ENCODE results near the gene RECK. TPM values are rescaled to one million over a fixed set of nuclear protein-coding genes. Genes with fewer than 3 reads are reported as not detected.

The RECK gene
- total RNA-seq, 1 experiment from 2014 or later = 10.3 TPM

DNA sequence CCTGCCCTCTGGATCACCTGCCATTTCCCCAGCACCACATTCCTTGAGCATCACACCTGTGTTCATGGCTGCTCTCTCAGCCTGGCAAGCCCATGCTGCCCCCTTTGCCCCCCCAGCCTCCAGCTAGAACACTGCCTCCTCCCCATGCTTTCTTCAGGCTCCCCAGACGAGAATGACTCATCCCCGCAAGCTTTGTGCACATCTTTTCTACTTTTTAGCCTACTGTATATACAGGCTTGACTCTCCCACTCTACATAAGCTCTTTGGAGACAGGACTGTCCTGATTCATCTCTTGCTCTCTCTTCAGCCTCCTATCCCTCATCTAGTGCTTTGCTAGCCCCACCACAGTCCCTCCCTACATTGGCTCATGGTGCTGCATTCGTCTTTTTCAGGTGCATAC lies 79.9 kb downstream of the RECK start:
- no peaks in the 10 kb centered on the region for H3K4me1 ChIP-seq (ENCODE audit: insufficient read depth, low read length)
- Mint-ChIP-seq H3K4me3 (no peak overlapping the region), H3K9me3 (no peaks in the 10 kb centered on the region), H3K27me3 (ENCODE audit: low read depth) (no peaks in the 10 kb centered on the region; the same call in 1 of the 2 replicates), H3K27ac (peak overlapping the region in 1 of 3 experiments; percentile 54; a peak in 1 of 7 replicates), H3K36me3 (ENCODE audit: insufficient read depth in 1 of 3, low read depth in 3 of 3) (peaks cover 0 to 2% (median 2%) of the 10 kb centered on the region in 3 experiments; a peak in 3 of 7 replicates), H3K4me1 (peaks cover 2 to 8% of the 10 kb centered on the region in 2 experiments; a peak in 3 of 4 replicates)
- no peak overlapping the region for H3K23ac ChIP-seq (ENCODE audit: insufficient read length, low read depth, low read length)
- H4K5ac ChIP-seq (ENCODE audit: insufficient read length, low read depth, low read length) = no peak overlapping the region
- H3K14ac ChIP-seq (ENCODE audit: insufficient read depth, low read length) = no peak overlapping the region; the same call in 1 of the 2 replicates
- H2AFZ ChIP-seq (ENCODE audit: low read length) = no peak overlapping the region
- no peak for DNase-seq
- H4K8ac ChIP-seq (replicated peaks; ENCODE audit: insufficient read length, low read depth, low read length) = no peak overlapping the region
- no CpG with 5 or more reads among the region's 3 CpGs for WGBS (ENCODE audit: extremely low coverage, insufficient read length, low lambda C conversion rate)
- H3K27ac ChIP-seq (ENCODE audit: insufficient read length, low read depth, low read length) = no peak overlapping the region
- H2AK5ac ChIP-seq (ENCODE audit: insufficient read length, low read length) = no peak overlapping the region
- H3K23me2 ChIP-seq (ENCODE audit: insufficient read length, low read depth, low read length, poor library complexity, severe bottlenecking) = no peaks in the 10 kb centered on the region
- no peak overlapping the region for H3T11ph ChIP-seq (ENCODE audit: low read length)
- no peaks in the 10 kb centered on the region for H3K79me1 ChIP-seq (ENCODE audit: insufficient read depth, low read depth, low read length, poor library complexity, severe bottlenecking)
- no peaks in the 10 kb centered on the region for H3K9me3 ChIP-seq (ENCODE audit: control insufficient read depth, low read depth, low read length)
- no peak overlapping the region for H3K18ac ChIP-seq (ENCODE audit: insufficient read length, low read depth, low read length)
- H4K20me1 ChIP-seq (ENCODE audit: control insufficient read depth, insufficient read depth, insufficient read length) = no peaks in the 10 kb centered on the region
- H4K91ac ChIP-seq (ENCODE audit: insufficient read length, low read depth, low read length) = no peak overlapping the region
- H2BK120ac ChIP-seq (ENCODE audit: low read depth, low read length, poor library complexity, severe bottlenecking) = no peak overlapping the region
- no peak overlapping the region for H3K4ac ChIP-seq (ENCODE audit: low read depth, low read length)
- no peak overlapping the region for H2BK5ac ChIP-seq (ENCODE audit: insufficient read length, low read length)
- no peak overlapping the region for H2BK15ac ChIP-seq (ENCODE audit: low read depth, low read length)
- no peak overlapping the region for H2BK12ac ChIP-seq (ENCODE audit: insufficient read length, low read depth, low read length)
- H3K79me2 ChIP-seq (ENCODE audit: insufficient read depth, low read length) = no peaks in the 10 kb centered on the region
- H2BK20ac ChIP-seq (ENCODE audit: low read depth, low read length, poor library complexity, severe bottlenecking) = no peak overlapping the region
- no peak overlapping the region for H3K4me2 ChIP-seq (ENCODE audit: insufficient read depth, insufficient read length, low read length)
- no peaks in the 10 kb centered on the region for H3K27me3 ChIP-seq (ENCODE audit: insufficient read depth, low read length)
- no peak overlapping the region for H3K56ac ChIP-seq (ENCODE audit: insufficient read length, low read depth, low read length)
- TF ChIP-seq CTCF (conservative IDR thresholded peaks at IDR 0.05) = no peak
- H3K9ac ChIP-seq (ENCODE audit: extremely low read depth, insufficient read length, low read length) = no peak overlapping the region

All from H9 (cell line).